ENCODE data around the gene SSH2. TPM values are rescaled to one million over a fixed set of nuclear protein-coding genes. Genes with fewer than 3 reads are reported as not detected.
A peak's percentile ranks its signal among the peaks of the same experiment; 100 is the strongest.

Gene SSH2
- polyA plus RNA-seq, 1 of the 3 experiments (the other 2 are of a cell fraction): 8.8 TPM

DNA sequence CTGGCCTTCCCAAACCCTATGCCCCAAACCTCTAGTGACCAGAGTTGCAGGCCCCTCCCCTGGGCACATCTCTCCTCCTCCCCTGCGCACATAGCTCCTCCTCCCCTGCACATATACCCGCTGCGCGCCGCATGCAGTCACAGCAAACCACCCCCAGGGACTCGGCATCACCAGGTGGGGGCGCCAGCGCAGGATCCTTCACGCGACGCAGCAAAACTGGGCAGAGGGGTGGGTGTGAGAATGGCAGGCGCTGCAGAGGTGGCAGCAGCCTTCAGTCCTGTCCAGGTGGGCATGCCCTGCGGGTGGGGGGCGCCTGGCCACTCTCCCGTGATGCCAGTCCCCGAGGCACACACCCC lies 312.9 kb downstream of the SSH2 start:
- Histone ChIP-seq H3F3A (replicated peaks; ENCODE audit: insufficient read depth) (no peaks in the 10 kb centered on the region), H3K4me1 (ENCODE audit: control insufficient read depth in 1 of 2, insufficient read depth in 2 of 2, low read depth in 1 of 2, low read length in 1 of 2) (peaks cover 20 to 44% of the 10 kb centered on the region in 2 experiments; a peak in 3 of 4 replicates), H4K20me1 (ENCODE audit: insufficient read depth) (no peaks in the 10 kb centered on the region), H3K9me3 (no peaks in the 10 kb centered on the region), H3K4me2 (no peak overlapping the region), H3K27me3 (ENCODE audit: insufficient read depth) (no peaks in the 10 kb centered on the region), H3K4me3 (ENCODE audit: low read depth in 2 of 2, low read length in 1 of 2) (no peak overlapping the region), H2AFZ (ENCODE audit: low read depth) (no peak overlapping the region), H3K9me2 (no peaks in the 10 kb centered on the region), H3K36me3 (replicated peaks in 1 of 2; ENCODE audit: control insufficient read depth in 1 of 2, insufficient read depth in 2 of 2, low read length in 1 of 2) (peaks cover 0 to 16% of the 10 kb centered on the region in 2 experiments), H3K9ac (no peak overlapping the region), H3K79me2 (ENCODE audit: insufficient read depth) (no peaks in the 10 kb centered on the region), H3K27ac (ENCODE audit: low read depth in 2 of 2, low read length in 1 of 2) (no peak overlapping the region; a peak in 1 of 4 replicates)
- TF ChIP-seq CHD2 (IDR thresholded peaks at IDR 0.05; ENCODE audit: low read length, partially characterized antibody) (no peak), SIN3A (IDR thresholded peaks at IDR 0.05; ENCODE audit: borderline replicate concordance, low read depth, low read length) (no peak), RAD21 (IDR thresholded peaks at IDR 0.05; ENCODE audit: low read length) (peak; percentile 31), NRF1 (IDR thresholded peaks at IDR 0.05; ENCODE audit: low read depth, low read length) (no peak)
- TF ChIP-seq, protein P1, sequence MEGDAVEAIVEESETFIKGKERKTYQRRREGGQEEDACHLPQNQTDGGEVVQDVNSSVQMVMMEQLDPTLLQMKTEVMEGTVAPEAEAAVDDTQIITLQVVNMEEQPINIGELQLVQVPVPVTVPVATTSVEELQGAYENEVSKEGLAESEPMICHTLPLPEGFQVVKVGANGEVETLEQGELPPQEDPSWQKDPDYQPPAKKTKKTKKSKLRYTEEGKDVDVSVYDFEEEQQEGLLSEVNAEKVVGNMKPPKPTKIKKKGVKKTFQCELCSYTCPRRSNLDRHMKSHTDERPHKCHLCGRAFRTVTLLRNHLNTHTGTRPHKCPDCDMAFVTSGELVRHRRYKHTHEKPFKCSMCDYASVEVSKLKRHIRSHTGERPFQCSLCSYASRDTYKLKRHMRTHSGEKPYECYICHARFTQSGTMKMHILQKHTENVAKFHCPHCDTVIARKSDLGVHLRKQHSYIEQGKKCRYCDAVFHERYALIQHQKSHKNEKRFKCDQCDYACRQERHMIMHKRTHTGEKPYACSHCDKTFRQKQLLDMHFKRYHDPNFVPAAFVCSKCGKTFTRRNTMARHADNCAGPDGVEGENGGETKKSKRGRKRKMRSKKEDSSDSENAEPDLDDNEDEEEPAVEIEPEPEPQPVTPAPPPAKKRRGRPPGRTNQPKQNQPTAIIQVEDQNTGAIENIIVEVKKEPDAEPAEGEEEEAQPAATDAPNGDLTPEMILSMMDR (IDR thresholded peaks at IDR 0.05): peak; percentile 47
- 46% methylated on average over 7 of the region's 16 CpGs for WGBS (ENCODE audit: low lambda C conversion rate)
- ChIA-PET POLR2A (interaction anchor here (0.8 to 1.3 kb wide), 2 partner anchors 11 to 315 kb away, joined by 3 read pairs; no protein-coding TSS in a partner anchor), CTCF (interaction anchor here (0.6 to 2.2 kb wide), 19 partner anchors 8 to 476 kb away, joined by 3 to 11 read pairs (median 4); no protein-coding TSS in a partner anchor)
- peak; percentile 88 for DNase-seq

DNA sequence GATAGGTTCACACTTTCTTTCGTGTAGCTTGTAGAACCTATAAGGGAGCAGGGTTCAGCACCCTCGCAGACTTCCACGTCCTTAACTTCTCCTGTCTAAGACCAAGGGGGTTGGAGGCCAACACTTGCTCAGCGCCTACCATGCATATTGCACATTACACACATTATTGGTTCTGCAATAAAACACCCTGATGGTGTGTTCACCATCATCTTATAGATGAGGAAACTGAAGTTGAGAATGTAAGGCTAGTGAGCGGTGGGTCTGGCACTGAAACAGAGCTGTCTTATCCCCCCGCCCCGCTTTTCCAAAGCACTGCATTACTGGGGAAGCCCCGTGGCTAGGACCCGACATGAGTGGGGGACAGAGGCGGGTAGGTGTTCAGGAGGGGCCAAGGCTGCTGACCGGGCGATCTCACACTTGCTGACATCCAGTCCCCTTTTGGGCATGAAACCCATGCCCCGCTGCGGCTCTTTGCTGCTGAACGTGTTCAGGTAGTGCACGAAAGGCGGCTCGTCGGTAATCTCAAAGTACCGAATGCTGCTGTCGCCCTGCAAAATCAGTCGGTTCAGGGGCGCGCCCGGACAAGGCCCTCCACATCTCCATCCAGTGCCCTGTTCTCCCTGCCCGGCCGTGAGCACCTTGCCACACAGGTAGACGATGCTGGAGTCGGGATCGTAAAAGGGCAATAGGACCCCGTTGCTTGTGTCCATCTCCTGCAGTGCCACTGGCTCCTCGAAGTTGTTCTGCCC lies 313.6 kb downstream of the SSH2 start:
- H3K27me3 ChIP-seq (ENCODE audit: insufficient read depth): no peaks in the 10 kb centered on the region
- peaks cover 14 to 38% of the 10 kb centered on the region in 2 experiments; a peak in 2 of 4 replicates for H3K4me1 ChIP-seq (ENCODE audit: control insufficient read depth in 1 of 2, insufficient read depth in 2 of 2, low read depth in 1 of 2, low read length in 1 of 2)
- no peaks in the 10 kb centered on the region for H3K9me3 ChIP-seq
- POLR2A ChIA-PET: interaction anchor here (0.8 kb wide), 1 partner anchor 10 kb away, joined by 3 read pairs; no protein-coding TSS in a partner anchor
- no peak overlapping the region for H3K4me3 ChIP-seq (ENCODE audit: low read depth in 2 of 2, low read length in 1 of 2)
- H4K20me1 ChIP-seq (ENCODE audit: insufficient read depth): no peaks in the 10 kb centered on the region
- 96% methylated on average over 27 of the region's 32 CpGs for WGBS (ENCODE audit: low lambda C conversion rate)
- H3F3A ChIP-seq (replicated peaks; ENCODE audit: insufficient read depth): no peaks in the 10 kb centered on the region
- CTCF ChIA-PET: interaction anchor here (0.6 to 2.2 kb wide), 11 partner anchors 8 to 477 kb away, joined by 3 to 11 read pairs (median 4); no protein-coding TSS in a partner anchor
- H2AFZ ChIP-seq (ENCODE audit: low read depth): no peak overlapping the region
- no peaks in the 10 kb centered on the region for H3K79me2 ChIP-seq (ENCODE audit: insufficient read depth)
- H3K4me2 ChIP-seq: no peak overlapping the region
- H3K36me3 ChIP-seq (replicated peaks in 1 of 2; ENCODE audit: control insufficient read depth in 1 of 2, insufficient read depth in 2 of 2, low read length in 1 of 2): peaks cover 0 to 19% of the 10 kb centered on the region in 2 experiments
- no peak overlapping the region for H3K9ac ChIP-seq
- no peaks in the 10 kb centered on the region for H3K9me2 ChIP-seq
- H3K27ac ChIP-seq (ENCODE audit: low read depth in 2 of 2, low read length in 1 of 2): no peak overlapping the region; a peak in 1 of 4 replicates
- no peak for DNase-seq
- TF ChIP-seq TCF12 (IDR thresholded peaks at IDR 0.05): no peak
- TF ChIP-seq FOXJ3 (CRISPR knock-in tag; IDR thresholded peaks at IDR 0.05): no peak
- no peak for TF ChIP-seq FOXM1 (IDR thresholded peaks at IDR 0.05; ENCODE audit: low read depth)
- TF ChIP-seq FOSL2 (IDR thresholded peaks at IDR 0.05; ENCODE audit: borderline replicate concordance, low read depth): no peak
- no peak for TF ChIP-seq RCOR1 (IDR thresholded peaks at IDR 0.05; ENCODE audit: low read length)
- TF ChIP-seq CHD2 (IDR thresholded peaks at IDR 0.05; ENCODE audit: low read length, partially characterized antibody): no peak
- TF ChIP-seq, protein P2, sequence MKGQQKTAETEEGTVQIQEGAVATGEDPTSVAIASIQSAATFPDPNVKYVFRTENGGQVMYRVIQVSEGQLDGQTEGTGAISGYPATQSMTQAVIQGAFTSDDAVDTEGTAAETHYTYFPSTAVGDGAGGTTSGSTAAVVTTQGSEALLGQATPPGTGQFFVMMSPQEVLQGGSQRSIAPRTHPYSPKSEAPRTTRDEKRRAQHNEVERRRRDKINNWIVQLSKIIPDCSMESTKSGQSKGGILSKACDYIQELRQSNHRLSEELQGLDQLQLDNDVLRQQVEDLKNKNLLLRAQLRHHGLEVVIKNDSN (IDR thresholded peaks at IDR 0.05; ENCODE audit: borderline replicate concordance, low read depth): no peak
- no peak for TF ChIP-seq TEAD4 (IDR thresholded peaks at IDR 0.05; ENCODE audit: borderline replicate concordance, insufficient read depth)
- TF ChIP-seq, protein P3, sequence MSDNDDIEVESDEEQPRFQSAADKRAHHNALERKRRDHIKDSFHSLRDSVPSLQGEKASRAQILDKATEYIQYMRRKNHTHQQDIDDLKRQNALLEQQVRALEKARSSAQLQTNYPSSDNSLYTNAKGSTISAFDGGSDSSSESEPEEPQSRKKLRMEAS (IDR thresholded peaks at IDR 0.05; ENCODE audit: low read depth): no peak
- no peak for TF ChIP-seq GATA2 (CRISPR knock-in tag; IDR thresholded peaks at IDR 0.05)
- no peak for TF ChIP-seq EZH2phosphoT487 (IDR thresholded peaks at IDR 0.05; ENCODE audit: borderline replicate concordance, low read depth)
- TF ChIP-seq, protein P4, sequence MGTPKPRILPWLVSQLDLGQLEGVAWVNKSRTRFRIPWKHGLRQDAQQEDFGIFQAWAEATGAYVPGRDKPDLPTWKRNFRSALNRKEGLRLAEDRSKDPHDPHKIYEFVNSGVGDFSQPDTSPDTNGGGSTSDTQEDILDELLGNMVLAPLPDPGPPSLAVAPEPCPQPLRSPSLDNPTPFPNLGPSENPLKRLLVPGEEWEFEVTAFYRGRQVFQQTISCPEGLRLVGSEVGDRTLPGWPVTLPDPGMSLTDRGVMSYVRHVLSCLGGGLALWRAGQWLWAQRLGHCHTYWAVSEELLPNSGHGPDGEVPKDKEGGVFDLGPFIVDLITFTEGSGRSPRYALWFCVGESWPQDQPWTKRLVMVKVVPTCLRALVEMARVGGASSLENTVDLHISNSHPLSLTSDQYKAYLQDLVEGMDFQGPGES (IDR thresholded peaks at IDR 0.05; ENCODE audit: low read depth, low read length): no peak
- no peak for TF ChIP-seq YY1 (IDR thresholded peaks at IDR 0.05; ENCODE audit: low read depth)
- no peak for TF ChIP-seq NFIC (IDR thresholded peaks at IDR 0.05; ENCODE audit: borderline replicate concordance)
- TF ChIP-seq, protein P5, sequence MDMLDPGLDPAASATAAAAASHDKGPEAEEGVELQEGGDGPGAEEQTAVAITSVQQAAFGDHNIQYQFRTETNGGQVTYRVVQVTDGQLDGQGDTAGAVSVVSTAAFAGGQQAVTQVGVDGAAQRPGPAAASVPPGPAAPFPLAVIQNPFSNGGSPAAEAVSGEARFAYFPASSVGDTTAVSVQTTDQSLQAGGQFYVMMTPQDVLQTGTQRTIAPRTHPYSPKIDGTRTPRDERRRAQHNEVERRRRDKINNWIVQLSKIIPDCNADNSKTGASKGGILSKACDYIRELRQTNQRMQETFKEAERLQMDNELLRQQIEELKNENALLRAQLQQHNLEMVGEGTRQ (IDR thresholded peaks at IDR 0.05; ENCODE audit: borderline replicate concordance, low read depth, low read length): no peak
- no peak for TF ChIP-seq MEF2A (IDR thresholded peaks at IDR 0.05; ENCODE audit: borderline replicate concordance, low read depth)
- TF ChIP-seq SIN3A (IDR thresholded peaks at IDR 0.05; ENCODE audit: borderline replicate concordance, low read depth, low read length): no peak
- TF ChIP-seq RFX5 (IDR thresholded peaks at IDR 0.05; ENCODE audit: low read length): no peak

All from SK-N-SH (cell line).